Tongue (tissue), 2 donors: ENCODE results near the gene PLCB3. TPM values are rescaled to one million over a fixed set of nuclear protein-coding genes. Genes with fewer than 3 reads are reported as not detected.

Source experiments
- small RNA-seq: library from RNA; depleted of rRNA; stranded (forward); fragments of <200 nt; gene quantifications from one replicate; pipeline ENCODE3, GENCODE V24; 2014; ENCODE audit warnings: low replicate concordance
- total RNA-seq: library from RNA; depleted of rRNA; stranded (reverse); fragments of >200 nt; gene quantifications from one replicate; pipeline ENCODE4 v1.2.3, GENCODE V29; 2014

The PLCB3 gene
- total RNA-seq, 1 donor from 2014 or later: 18.5 TPM

Small RNAs within 50 kb of the gene (small RNA-seq; reads per million reads assigned to genes)
- gene RF00019: not detected

Other genes starting within 250 kb of the PLCB3 start
- 3.7 TPM for gene FLRT1, start 215.6 kb upstream of the PLCB3 start, total RNA-seq
- 58.8 TPM for gene MACROD1, start 85.4 kb upstream of the PLCB3 start, total RNA-seq
- gene STIP1, start 65.4 kb upstream of the PLCB3 start, total RNA-seq: 94.2 TPM
- gene FERMT3, start 44.8 kb upstream of the PLCB3 start, total RNA-seq: 5.7 TPM
- gene TRPT1, start 25.3 kb upstream of the PLCB3 start, total RNA-seq: 53.3 TPM
- 35.1 TPM for gene NUDT22, start 25.3 kb upstream of the PLCB3 start, total RNA-seq
- gene DNAJC4, start 21.0 kb upstream of the PLCB3 start, total RNA-seq: 16.7 TPM
- gene VEGFB, start 16.9 kb upstream of the PLCB3 start, total RNA-seq: 46.5 TPM
- 28.6 TPM for gene FKBP2, start 10.4 kb upstream of the PLCB3 start, total RNA-seq
- 82.5 TPM for gene PPP1R14B, start 4.6 kb upstream of the PLCB3 start, total RNA-seq
- 40.0 TPM for gene BAD, start 33.1 kb downstream of the PLCB3 start, total RNA-seq
- 13.3 TPM for gene GPR137, start 34.3 kb downstream of the PLCB3 start, total RNA-seq
- not detected for gene KCNK4, start 39.8 kb downstream of the PLCB3 start, total RNA-seq
- gene CATSPERZ, start 48.8 kb downstream of the PLCB3 start, total RNA-seq: not detected
- gene ESRRA, start 54.0 kb downstream of the PLCB3 start, total RNA-seq: 62.6 TPM
- gene TRMT112, start 66.0 kb downstream of the PLCB3 start, total RNA-seq: 150 TPM
- gene PRDX5, start 66.6 kb downstream of the PLCB3 start, total RNA-seq: 169 TPM
- gene CCDC88B, start 88.7 kb downstream of the PLCB3 start, total RNA-seq: 6.4 TPM
- 25.4 TPM for gene RPS6KA4, start 107.6 kb downstream of the PLCB3 start, total RNA-seq